Astrocyte of the spinal cord (primary cell): Measurements from ENCODE around the gene CDC42SE2.
"Not testable (repeated sequence)": the region's sequence is repeated elsewhere in the genome, so short reads cannot be mapped to it uniquely, and the experiment has no call there.

ENCODE experiments used
- DNase-seq: peaks from one replicate; pipeline ENCODE4 v3.0.0; 2011; ENCODE audit warnings: low read depth, low spot score
- H3K4me3 ChIP-seq: 2 replicates; pipeline ENCODE4 v1.5.1; 2011; ENCODE audit warnings: low read depth, mild to moderate bottlenecking, low read length, moderate library complexity
- CTCF ChIP-seq: IDR thresholded peaks from 2 replicates; pipeline ENCODE4 v1.5.1; 2012; ENCODE audit warnings: low read depth, mild to moderate bottlenecking, low read length, inconsistent platforms
- in situ Hi-C: cut with HindIII; loops from 2 replicates; pipeline ENCODE4 v1.10.0; 2017; ENCODE audit warnings: low sequenced_read_pairs

CDC42SE2 gene

DNA sequence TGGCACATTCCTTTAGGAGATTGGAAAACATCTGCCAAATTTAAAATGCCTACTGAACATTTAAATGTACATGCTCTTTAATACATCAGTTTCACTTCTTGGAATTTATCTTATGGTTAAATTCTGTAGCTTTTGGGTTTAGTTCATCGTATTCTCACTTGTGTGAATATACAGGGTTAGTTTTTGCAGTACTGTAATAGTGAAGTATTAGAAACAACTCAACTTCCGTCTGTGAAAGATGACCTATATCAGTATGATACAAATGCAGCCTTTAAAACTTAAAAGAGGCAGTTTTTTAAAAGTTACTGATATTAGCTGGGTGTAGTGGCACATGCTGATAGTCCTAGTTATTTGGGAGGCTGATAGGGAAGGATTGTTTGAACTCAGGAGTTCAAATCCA is 57.2 kb downstream of the CDC42SE2 start:
- no peak for TF ChIP-seq CTCF
- no peak overlapping the region for H3K4me3 ChIP-seq
- in situ Hi-C loops = no loop called here

DNA sequence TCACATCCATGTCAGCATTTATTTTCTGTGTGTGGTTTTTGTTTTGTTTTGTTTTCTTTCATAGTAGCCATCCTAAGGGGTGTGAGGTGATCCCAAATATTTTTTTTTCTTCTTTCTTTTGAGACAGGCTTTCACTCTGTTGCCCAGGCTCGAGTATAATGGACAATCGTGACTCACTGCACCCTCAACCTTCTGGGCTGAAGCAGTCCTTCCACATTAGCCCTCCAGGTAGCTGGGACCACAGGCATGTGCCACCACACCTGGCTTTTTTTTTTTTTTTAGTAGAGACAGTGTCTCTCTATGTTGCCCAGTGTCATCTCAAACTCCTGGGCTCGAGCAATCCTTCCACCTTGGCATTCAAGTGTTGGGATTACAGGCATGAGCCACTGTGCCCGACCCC is 59.1 kb downstream of the CDC42SE2 start:
- no peak for DNase-seq
- no peak for TF ChIP-seq CTCF
- in situ Hi-C loops = no loop called here
- no peak overlapping the region for H3K4me3 ChIP-seq

More for the DNA sequence above, 57.2 kb downstream of the CDC42SE2 start:
- DNase-seq = no peak

DNA sequence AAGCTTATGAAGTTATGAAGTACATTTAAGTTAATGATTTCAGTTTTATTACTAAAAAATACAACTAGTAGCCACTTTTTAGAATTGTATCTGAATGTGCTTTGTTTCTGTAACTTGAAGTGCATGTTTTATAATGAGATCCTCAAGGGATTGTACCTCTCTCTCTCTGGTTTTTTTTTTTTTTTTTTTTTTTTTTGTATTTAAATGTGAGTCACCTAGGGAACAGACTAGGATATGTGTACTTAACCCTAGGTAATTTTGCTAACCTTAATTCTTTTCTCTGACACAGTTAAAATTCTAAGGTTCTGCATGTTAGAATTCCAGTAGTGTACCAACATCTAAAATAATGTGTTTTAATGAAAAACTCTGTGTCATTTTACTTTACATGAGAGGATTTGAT is 59.5 kb downstream of the CDC42SE2 start:
- no peak overlapping the region for H3K4me3 ChIP-seq
- in situ Hi-C loops = no loop called here
- TF ChIP-seq CTCF = no peak
- no peak for DNase-seq

GRCh38 chr5:131324303-131324702 is 60.5 kb downstream of the CDC42SE2 start:
- no peak for TF ChIP-seq CTCF
- H3K4me3 ChIP-seq = no peak overlapping the region
- in situ Hi-C loops = no loop called here
- DNase-seq = no peak

- no peak for TF ChIP-seq CTCF
- DNase-seq = peak; percentile 56
- in situ Hi-C loops = no loop called here
- no peak overlapping the region for H3K4me3 ChIP-seq
Measured at GRCh38 chr5:131328536-131329285, 64.9 kb downstream of the CDC42SE2 start.

- no peak for DNase-seq
- in situ Hi-C loops = no loop called here
- no peak overlapping the region for H3K4me3 ChIP-seq
- TF ChIP-seq CTCF = no peak
Measured at GRCh38 chr5:131329286-131329560, 65.4 kb downstream of the CDC42SE2 start.

- in situ Hi-C loops = no loop called here
- TF ChIP-seq CTCF = no peak
- no peak overlapping the region for H3K4me3 ChIP-seq
- DNase-seq = no peak
Measured at GRCh38 chr5:131330031-131330430, 66.2 kb downstream of the CDC42SE2 start.

GRCh38 chr5:131335756-131336155 is 71.9 kb downstream of the CDC42SE2 start:
- in situ Hi-C loops, H3K4me3 ChIP-seq: not testable (repeated sequence)

GRCh38 chr5:131336801-131337200 is 72.9 kb downstream of the CDC42SE2 start:
- H3K4me3 ChIP-seq, DNase-seq, in situ Hi-C loops: not testable (repeated sequence)

More at GRCh38 chr5:131335756-131336155, 71.9 kb downstream of the CDC42SE2 start:
- not testable (repeated sequence) for DNase-seq
